Mesenchymal stem cell (in vitro differentiated cells and primary cell): ENCODE measurements around the gene PLIN5.

Experiments
- DNase-seq: peaks from one replicate; pipeline ENCODE4 v3.0.0-alpha.2; 2013
- H2AFZ ChIP-seq: one replicate; pipeline ENCODE4 v1.6.1; 2013; ENCODE audit warnings: low read depth, mild to moderate bottlenecking, control low read depth, inconsistent platforms, low read length, moderate library complexity
- H2AK5ac ChIP-seq: 2 replicates; pipeline ENCODE4 v1.6.1; 2013; ENCODE audit warnings: low read length, moderate library complexity, mild to moderate bottlenecking, inconsistent platforms; ENCODE audit not compliant: severe bottlenecking
- H2BK120ac ChIP-seq: one replicate; pipeline ENCODE4 v1.6.1; 2013; ENCODE audit warnings: low read depth, mild to moderate bottlenecking, inconsistent platforms, low read length, moderate library complexity
- H2BK12ac ChIP-seq, 2 experiments: one replicate each; pipeline ENCODE4 v1.6.1; 2013; ENCODE audit warnings: inconsistent platforms in 2 of 2, low read length in 2 of 2, mild to moderate bottlenecking in 2 of 2, moderate library complexity in 2 of 2, control low read depth in 1 of 2
- H2BK15ac ChIP-seq: one replicate; pipeline ENCODE4 v1.6.1; 2013; ENCODE audit warnings: mild to moderate bottlenecking, low read depth, inconsistent platforms; ENCODE audit not compliant: poor library complexity, severe bottlenecking
- H2BK5ac ChIP-seq: 2 replicates; pipeline ENCODE4 v1.6.1; 2013; ENCODE audit warnings: low read depth, mild to moderate bottlenecking, low read length, control low read depth, inconsistent platforms; ENCODE audit not compliant: poor library complexity, severe bottlenecking
- H3K14ac ChIP-seq, 2 experiments: one replicate each; pipeline ENCODE4 v1.6.1; 2013; ENCODE audit warnings: inconsistent platforms in 2 of 2, low read length in 2 of 2, control low read depth in 1 of 2, mild to moderate bottlenecking in 1 of 2, moderate library complexity in 1 of 2
- H3K18ac ChIP-seq, 2 experiments: one replicate each; pipeline ENCODE4 v1.6.1; 2013; ENCODE audit warnings: inconsistent platforms in 2 of 2, low read length in 2 of 2, control low read depth in 1 of 2, low read depth in 1 of 2, mild to moderate bottlenecking in 1 of 2
- H3K23ac ChIP-seq, 2 experiments: one replicate each; pipeline ENCODE4 v1.6.1; 2013; ENCODE audit warnings: inconsistent platforms in 2 of 2, low read length in 2 of 2, mild to moderate bottlenecking in 2 of 2, moderate library complexity in 2 of 2, control low read depth in 1 of 2
- H3K27ac ChIP-seq: 2 replicates; pipeline ENCODE4 v1.5.1; 2013; ENCODE audit warnings: mild to moderate bottlenecking, moderate library complexity, low read length, control low read depth, inconsistent platforms; ENCODE audit not compliant: poor library complexity, severe bottlenecking
- H3K27me3 ChIP-seq, 2 experiments: 2 replicates each; pipeline versions ENCODE4 v1.6.1 to v1.7.0; 2013; ENCODE audit warnings: low read length in 2 of 2, mild to moderate bottlenecking in 2 of 2, moderate library complexity in 2 of 2, control low read depth in 1 of 2, inconsistent platforms in 1 of 2; ENCODE audit not compliant: control insufficient read depth in 1 of 2, insufficient read depth in 1 of 2
- H3K36me3 ChIP-seq, 2 experiments: 2 replicates each; pipeline versions ENCODE4 v1.6.1 to v1.7.0; 2013; ENCODE audit warnings: low read length in 2 of 2, control low read depth in 1 of 2, inconsistent platforms in 1 of 2, low read depth in 1 of 2, mild to moderate bottlenecking in 1 of 2; ENCODE audit not compliant: insufficient read depth in 2 of 2, control insufficient read depth in 1 of 2
- H3K4ac ChIP-seq, 2 experiments: one replicate each; pipeline ENCODE4 v1.6.1; 2013; ENCODE audit warnings: inconsistent platforms in 2 of 2, low read length in 2 of 2, mild to moderate bottlenecking in 2 of 2, moderate library complexity in 2 of 2, control low read depth in 1 of 2, low read depth in 1 of 2
- H3K4me1 ChIP-seq: 2 replicates; pipeline ENCODE4 v1.6.1; 2013; ENCODE audit warnings: low read depth, low read length, control low read depth; ENCODE audit not compliant: control insufficient read depth, insufficient read depth
- H3K4me2 ChIP-seq: 2 replicates; pipeline ENCODE4 v1.6.1; 2013; ENCODE audit warnings: low read length, mild to moderate bottlenecking, inconsistent platforms; ENCODE audit not compliant: poor library complexity, severe bottlenecking
- H3K4me3 ChIP-seq, 2 experiments: 2 replicates each; pipeline versions ENCODE4 v1.5.1 to v1.7.0; 2013; ENCODE audit warnings: low read length in 2 of 2, mild to moderate bottlenecking in 2 of 2, control low read depth in 1 of 2, low read depth in 1 of 2; ENCODE audit not compliant: insufficient read depth in 1 of 2
- H3K79me1 ChIP-seq: replicated peaks from 2 replicates; pipeline ENCODE4 v1.6.1; 2013; ENCODE audit warnings: mild to moderate bottlenecking, control low read depth, low read length, inconsistent platforms; ENCODE audit not compliant: poor library complexity, severe bottlenecking
- H3K9ac ChIP-seq: 2 replicates; pipeline ENCODE4 v1.7.0; 2013; ENCODE audit warnings: mild to moderate bottlenecking, low read length, moderate library complexity
- H3K9me3 ChIP-seq: 2 replicates; pipeline ENCODE4 v1.7.0; 2013; ENCODE audit warnings: mild to moderate bottlenecking, low read length; ENCODE audit not compliant: control insufficient read depth
- H4K8ac ChIP-seq: one replicate; pipeline ENCODE4 v1.6.1; 2013; ENCODE audit warnings: inconsistent platforms, mild to moderate bottlenecking, low read length, moderate library complexity
- H4K91ac ChIP-seq: one replicate; pipeline ENCODE4 v1.6.1; 2013; ENCODE audit warnings: mild to moderate bottlenecking, low read length, inconsistent platforms
- WGBS: methylation state at CpG from one replicate; pipeline ENCODE4 v1.1.7; 2013; ENCODE audit warnings: mixed read lengths; 5-methylcytosine and 5-hydroxymethylcytosine counted together

The PLIN5 gene

DNA sequence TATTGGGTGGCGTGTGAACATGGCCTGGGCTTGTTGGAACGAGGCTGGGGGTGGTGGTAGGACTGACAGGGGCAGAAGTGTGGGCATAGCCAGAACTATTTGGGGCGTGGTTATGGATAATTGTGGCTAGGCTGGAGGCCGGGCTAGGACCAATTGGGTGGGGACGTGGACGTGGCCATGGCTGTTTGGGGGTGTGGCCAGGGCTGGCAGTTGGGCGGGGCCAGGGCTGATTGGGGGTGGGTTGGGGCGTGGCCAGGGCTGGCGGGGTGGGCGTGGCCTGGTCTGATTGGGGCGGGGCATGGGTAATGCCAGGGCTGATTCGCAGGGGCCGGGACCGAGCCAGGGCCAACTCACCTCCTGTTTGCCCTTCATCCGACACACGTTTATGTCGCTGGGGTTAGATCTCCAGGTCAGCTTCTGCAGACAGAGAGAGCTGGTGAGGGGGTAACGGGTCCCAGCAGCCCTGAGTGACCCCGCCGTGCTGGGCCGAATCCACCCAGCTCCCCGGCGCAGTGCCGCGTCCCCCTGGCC, 21.6 kb upstream of the PLIN5 start:
- H2BK120ac ChIP-seq = no peak overlapping the region
- H3K4me1 ChIP-seq = peaks cover 8% of the 10 kb centered on the region
- H3K23ac ChIP-seq = no peak overlapping the region
- WGBS = 59% methylated on average over 11 of the region's 25 CpGs
- no peaks in the 10 kb centered on the region for H3K9me3 ChIP-seq
- H3K4ac ChIP-seq = no peak overlapping the region
- no peak overlapping the region for H3K14ac ChIP-seq
- no peak overlapping the region for H2BK5ac ChIP-seq
- H4K91ac ChIP-seq = no peak overlapping the region
- H3K27ac ChIP-seq = no peak overlapping the region
- H3K4me3 ChIP-seq = no peak overlapping the region
- H2AK5ac ChIP-seq = no peak overlapping the region
- H4K8ac ChIP-seq = no peak overlapping the region
- H3K18ac ChIP-seq = no peak overlapping the region
- no peak overlapping the region for H3K9ac ChIP-seq
- no peak overlapping the region for H2AFZ ChIP-seq
- H3K36me3 ChIP-seq = peaks cover 0 to 25% of the 10 kb centered on the region in 2 experiments
- H3K27me3 ChIP-seq = peaks cover 0 to 31% of the 10 kb centered on the region in 2 experiments
- H3K79me1 ChIP-seq = no peaks in the 10 kb centered on the region
- no peak overlapping the region for H2BK12ac ChIP-seq
- no peak overlapping the region for H2BK15ac ChIP-seq
- peak; percentile 26 for DNase-seq
- H3K4me2 ChIP-seq = no peak overlapping the region

DNA sequence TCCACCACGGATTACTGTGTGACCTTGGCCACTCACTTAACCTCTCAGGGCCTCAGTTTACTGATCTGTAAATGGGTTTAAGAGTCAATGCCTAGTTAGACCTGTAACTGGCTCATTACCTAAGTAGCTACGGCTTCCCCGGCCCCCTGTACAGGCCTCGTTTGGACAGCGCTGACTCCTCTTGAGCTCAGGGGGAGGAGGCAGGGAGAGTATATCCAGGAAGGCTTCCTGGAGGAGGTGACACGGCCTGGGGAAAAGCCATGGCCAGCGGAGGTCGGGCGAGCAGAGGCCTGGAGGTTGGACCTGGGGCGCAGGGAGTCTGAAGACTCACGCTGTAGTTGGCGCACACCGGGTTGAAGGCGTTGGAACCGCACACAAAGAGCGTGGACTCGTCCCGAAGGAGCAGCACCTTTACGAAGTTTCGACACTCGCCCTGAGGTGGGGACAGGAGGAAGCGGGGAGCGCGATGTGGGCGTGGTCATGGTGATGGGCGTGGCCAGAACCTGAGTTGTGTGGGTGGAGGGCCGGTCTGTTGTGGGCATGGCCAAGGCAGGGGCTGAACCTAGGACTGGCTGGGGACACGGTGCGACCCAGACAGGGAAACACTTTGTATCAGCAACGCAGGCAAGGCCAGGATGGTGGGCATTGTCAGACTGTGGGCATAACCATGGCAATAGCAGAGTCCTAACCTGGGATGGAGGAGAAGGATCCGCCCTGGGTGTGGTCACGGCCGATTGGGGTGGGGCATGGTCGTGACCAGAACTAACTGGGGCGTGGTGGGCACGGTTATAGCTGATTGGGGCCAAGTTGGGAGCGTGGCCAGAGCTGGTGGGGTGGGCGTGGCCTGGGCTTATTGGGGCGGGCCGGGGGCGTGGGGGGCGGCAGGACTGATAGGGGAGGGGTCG, 20.9 kb upstream of the PLIN5 start:
- DNase-seq = no peak
- no peaks in the 10 kb centered on the region for H3K9me3 ChIP-seq
- no peak overlapping the region for H3K18ac ChIP-seq
- H3K4me3 ChIP-seq = no peak overlapping the region
- no peak overlapping the region for H3K4me2 ChIP-seq
- no peak overlapping the region for H3K4ac ChIP-seq
- H3K36me3 ChIP-seq = peaks cover 0 to 25% of the 10 kb centered on the region in 2 experiments
- H2BK12ac ChIP-seq = no peak overlapping the region
- H2BK120ac ChIP-seq = no peak overlapping the region
- H2AFZ ChIP-seq = no peak overlapping the region
- peaks cover 0 to 31% of the 10 kb centered on the region in 2 experiments for H3K27me3 ChIP-seq
- no peak overlapping the region for H4K91ac ChIP-seq
- H3K23ac ChIP-seq = no peak overlapping the region
- H3K27ac ChIP-seq = no peak overlapping the region
- no peaks in the 10 kb centered on the region for H3K79me1 ChIP-seq
- no peak overlapping the region for H2BK5ac ChIP-seq
- H2AK5ac ChIP-seq = no peak overlapping the region
- H2BK15ac ChIP-seq = no peak overlapping the region
- H3K4me1 ChIP-seq = peaks cover 8% of the 10 kb centered on the region
- no peak overlapping the region for H4K8ac ChIP-seq
- no peak overlapping the region for H3K14ac ChIP-seq
- no peak overlapping the region for H3K9ac ChIP-seq
- 66% methylated on average over 43 of the region's 43 CpGs for WGBS

DNA sequence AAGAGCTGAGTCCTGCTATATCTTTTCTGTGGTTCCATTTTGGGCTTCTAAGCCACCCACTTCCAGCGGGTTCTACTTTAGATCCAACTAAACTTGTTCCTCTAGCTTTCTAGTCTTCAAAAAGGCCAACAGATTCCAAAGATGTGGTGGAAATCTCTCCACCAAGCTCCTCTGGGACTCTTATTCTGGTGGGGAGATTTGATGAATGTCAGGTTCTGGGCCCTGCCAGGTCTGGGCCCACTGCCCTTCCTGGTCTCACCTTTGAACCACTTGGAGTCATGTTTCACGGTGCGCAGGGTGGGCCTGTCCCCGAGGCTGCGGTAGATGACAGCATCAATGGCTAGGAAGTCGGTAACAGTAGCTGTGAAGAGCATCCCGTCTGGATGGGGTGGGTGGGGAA, 19.7 kb upstream of the PLIN5 start:
- Histone ChIP-seq H4K8ac (no peak overlapping the region), H3K27me3 (peaks cover 0 to 36% of the 10 kb centered on the region in 2 experiments), H3K79me1 (no peaks in the 10 kb centered on the region), H2BK15ac (no peak overlapping the region), H3K36me3 (peaks cover 0 to 25% of the 10 kb centered on the region in 2 experiments), H3K4ac (no peak overlapping the region), H3K4me3 (no peak overlapping the region), H3K27ac (no peak overlapping the region), H3K4me1 (peaks cover 8% of the 10 kb centered on the region), H3K18ac (no peak overlapping the region), H3K9ac (no peak overlapping the region), H3K9me3 (no peaks in the 10 kb centered on the region), H3K4me2 (no peak overlapping the region), H4K91ac (no peak overlapping the region), H2BK120ac (no peak overlapping the region), H2AK5ac (no peak overlapping the region), H2AFZ (no peak overlapping the region), H2BK5ac (no peak overlapping the region), H3K14ac (no peak overlapping the region), H2BK12ac (no peak overlapping the region), H3K23ac (no peak overlapping the region)
- 91% methylated on average over 5 of the region's 7 CpGs for WGBS
- no peak for DNase-seq

DNA sequence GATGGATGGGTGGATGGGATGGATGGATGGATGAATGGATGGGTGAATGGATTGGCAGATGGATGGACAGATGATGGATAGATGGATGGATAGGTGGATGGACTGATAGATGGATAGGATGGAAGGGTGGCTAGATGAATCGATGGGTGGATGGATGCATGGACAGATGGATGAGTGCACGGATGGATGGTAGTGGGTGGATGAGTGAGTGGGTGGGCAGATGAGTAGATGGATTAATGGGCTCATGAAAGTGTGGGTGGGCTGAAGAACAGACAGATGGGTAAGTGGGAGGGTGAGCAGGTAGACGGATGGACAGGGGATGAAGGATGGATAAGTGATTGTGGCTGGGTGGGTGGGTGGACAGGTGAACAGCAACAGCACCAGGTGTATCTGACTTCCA, 18.8 kb upstream of the PLIN5 start:
- H2AK5ac ChIP-seq = no peak overlapping the region

More for the DNA sequence above, 18.8 kb upstream of the PLIN5 start:
- Histone ChIP-seq H3K9ac (no peak overlapping the region), H2AFZ (no peak overlapping the region), H2BK120ac (no peak overlapping the region), H3K27me3 (peaks cover 0 to 38% of the 10 kb centered on the region in 2 experiments), H2BK12ac (no peak overlapping the region), H3K79me1 (no peaks in the 10 kb centered on the region), H3K36me3 (peaks cover 0 to 25% of the 10 kb centered on the region in 2 experiments), H3K4ac (no peak overlapping the region), H3K4me3 (no peak overlapping the region), H3K18ac (no peak overlapping the region), H4K91ac (no peak overlapping the region), H4K8ac (no peak overlapping the region), H2BK5ac (no peak overlapping the region), H3K4me2 (no peak overlapping the region), H3K27ac (no peak overlapping the region), H3K4me1 (peaks cover 5% of the 10 kb centered on the region), H2BK15ac (no peak overlapping the region), H3K14ac (no peak overlapping the region), H3K23ac (no peak overlapping the region), H3K9me3 (no peaks in the 10 kb centered on the region)
- DNase-seq = no peak
- WGBS = 94% methylated on average over 3 of the region's 3 CpGs
